HG03097 (cell line): ENCODE data around the gene HOXA5.

Experiments used
- ATAC-seq: cut with Tn5 transposase; IDR thresholded peaks from one replicate; pipeline ENCODE4 v1.9.1; 2021; ENCODE audit not compliant: unreplicated experiment, low FRiP score

Gene HOXA5

GRCh38 chr7:27143023-27143949 lies at the start of gene HOXA5:
TSS of gene HOXA5 (minus strand) at chr7:27143681. CDS start at chr7:27143607, 74 bp downstream.
- no peak for ATAC-seq

GRCh38 chr7:27192546-27193334 lies 49.3 kb upstream of the HOXA5 start:
- ATAC-seq, result no peak

- no peak for ATAC-seq
Measured at GRCh38 chr7:27191833-27192545, 48.5 kb upstream of the HOXA5 start.

GRCh38 chr7:27191161-27191731 lies 47.8 kb upstream of the HOXA5 start:
- no peak for ATAC-seq

GRCh38 chr7:27189997-27190748 lies 46.7 kb upstream of the HOXA5 start:
- ATAC-seq, result no peak

- no peak for ATAC-seq
Measured at GRCh38 chr7:27189295-27189996, 46.0 kb upstream of the HOXA5 start.

GRCh38 chr7:27188386-27189294 lies 45.2 kb upstream of the HOXA5 start:
- ATAC-seq, result no peak

GRCh38 chr7:27187475-27188385 lies 44.2 kb upstream of the HOXA5 start:
- no peak for ATAC-seq

GRCh38 chr7:27186668-27187474 lies 43.4 kb upstream of the HOXA5 start:
- ATAC-seq, result no peak

- ATAC-seq, result no peak
Measured at GRCh38 chr7:27185854-27186667, 42.6 kb upstream of the HOXA5 start.

GRCh38 chr7:27185013-27185853 lies 41.8 kb upstream of the HOXA5 start, which contains the start of gene HOXA11:
TSS of gene HOXA11 (minus strand) at chr7:27185232. CDS start at chr7:27185144, 88 bp downstream.
- no peak for ATAC-seq

- ATAC-seq, result no peak
Measured at GRCh38 chr7:27184337-27185012, 41.0 kb upstream of the HOXA5 start.

- no peak for ATAC-seq
Measured at GRCh38 chr7:27183682-27184336, 40.3 kb upstream of the HOXA5 start.
